ENCODE results near the gene TRAPPC5.

The TRAPPC5 gene

GRCh38 chr19:7668842-7669241 is 11.8 kb upstream of the TRAPPC5 start, which contains the start of gene RETN:
Gene RETN, plus strand, starts transcription at chr19:7669049. Its CDS starts 278 bp downstream, at chr19:7669327.
- H3K4me3 ChIP-seq (replicated peaks; ENCODE audit: low read depth, low read length), result no peak within 1 kb of the TSS
- no peak for DNase-seq (ENCODE audit: low read depth)
- no peak for TF ChIP-seq CTCF (IDR thresholded peaks at IDR 0.05; ENCODE audit: low read length, missing control alignments)

- no peak overlapping the region for H3K4me3 ChIP-seq (replicated peaks; ENCODE audit: low read depth, low read length)
- no peak for TF ChIP-seq CTCF (IDR thresholded peaks at IDR 0.05; ENCODE audit: low read length, missing control alignments)
- no peak for DNase-seq (ENCODE audit: low read depth)
Measured at GRCh38 chr19:7669641-7670040, 11.0 kb upstream of the TRAPPC5 start.

- DNase-seq (ENCODE audit: low read depth), result no peak
- H3K4me3 ChIP-seq (replicated peaks; ENCODE audit: low read depth, low read length), result no peak overlapping the region
Measured at GRCh38 chr19:7670150-7670783, 10.4 kb upstream of the TRAPPC5 start.

GRCh38 chr19:7670790-7671189 is 9.8 kb upstream of the TRAPPC5 start:
- H3K4me3 ChIP-seq (replicated peaks; ENCODE audit: low read depth, low read length), result no peak overlapping the region
- DNase-seq (ENCODE audit: low read depth), result no peak
- no peak for TF ChIP-seq CTCF (IDR thresholded peaks at IDR 0.05; ENCODE audit: low read length, missing control alignments)

More at GRCh38 chr19:7670150-7670783, 10.4 kb upstream of the TRAPPC5 start:
- TF ChIP-seq CTCF (IDR thresholded peaks at IDR 0.05; ENCODE audit: low read length, missing control alignments), result no peak

GRCh38 chr19:7672522-7672921 is 8.1 kb upstream of the TRAPPC5 start:
- DNase-seq (ENCODE audit: low read depth), result no peak
- no peak for TF ChIP-seq CTCF (IDR thresholded peaks at IDR 0.05; ENCODE audit: low read length, missing control alignments)
- H3K4me3 ChIP-seq (replicated peaks; ENCODE audit: low read depth, low read length), result no peak overlapping the region

GRCh38 chr19:7674010-7675005 is 6.3 kb upstream of the TRAPPC5 start:
- peak; percentile 55 for DNase-seq (ENCODE audit: low read depth)
- H3K4me3 ChIP-seq (replicated peaks; ENCODE audit: low read depth, low read length), result no peak overlapping the region

More at GRCh38 chr19:7674010-7675005, 6.3 kb upstream of the TRAPPC5 start:
- TF ChIP-seq CTCF (IDR thresholded peaks at IDR 0.05; ENCODE audit: low read length, missing control alignments), result no peak

Measured in fibroblast of pulmonary artery (primary cell).